Astrocyte (in vitro differentiated cells and primary cell): ENCODE results near the gene TRPM3.

ENCODE experiments used
- CTCF ChIP-seq: IDR thresholded peaks from 2 replicates; pipeline ENCODE4 v1.5.1; 2011; ENCODE audit warnings: low read depth, mild to moderate bottlenecking, inconsistent platforms, low read length, moderate library complexity; ENCODE audit not compliant: insufficient read depth
- EZH2 ChIP-seq: IDR thresholded peaks from 2 replicates; pipeline ENCODE4 v1.6.1; 2012; ENCODE audit warnings: mild to moderate bottlenecking, low read length, inconsistent platforms; ENCODE audit not compliant: insufficient read depth

- TF ChIP-seq CTCF = no peak
- no peak for TF ChIP-seq EZH2
These were observed 126.8 kb downstream of the TRPM3 start for GRCh38 chr9:70994582-70994981.
